ENCODE results near the gene ZNF33A.

DNA sequence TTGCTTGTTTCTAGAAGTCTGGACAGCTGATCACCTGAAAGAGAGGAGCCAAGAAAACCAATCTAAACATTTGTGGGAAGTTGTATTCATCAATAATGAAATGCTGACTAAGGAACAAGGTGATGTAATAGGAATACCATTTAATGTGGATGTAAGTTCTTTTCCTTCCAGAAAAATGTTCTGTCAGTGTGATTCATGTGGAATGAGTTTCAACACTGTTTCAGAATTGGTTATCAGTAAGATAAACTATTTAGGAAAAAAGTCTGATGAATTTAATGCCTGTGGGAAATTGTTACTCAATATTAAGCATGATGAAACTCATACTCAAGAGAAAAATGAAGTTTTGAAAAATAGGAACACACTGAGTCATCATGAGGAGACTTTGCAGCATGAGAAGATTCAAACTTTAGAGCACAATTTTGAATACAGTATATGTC, 43.9 kb downstream of the ZNF33A start:
- TF ChIP-seq EZH2phosphoT487 (IDR thresholded peaks at IDR 0.05) (no peak), EZH2 (IDR thresholded peaks at IDR 0.05) (no peak)
- TF ChIP-seq, protein P1, sequence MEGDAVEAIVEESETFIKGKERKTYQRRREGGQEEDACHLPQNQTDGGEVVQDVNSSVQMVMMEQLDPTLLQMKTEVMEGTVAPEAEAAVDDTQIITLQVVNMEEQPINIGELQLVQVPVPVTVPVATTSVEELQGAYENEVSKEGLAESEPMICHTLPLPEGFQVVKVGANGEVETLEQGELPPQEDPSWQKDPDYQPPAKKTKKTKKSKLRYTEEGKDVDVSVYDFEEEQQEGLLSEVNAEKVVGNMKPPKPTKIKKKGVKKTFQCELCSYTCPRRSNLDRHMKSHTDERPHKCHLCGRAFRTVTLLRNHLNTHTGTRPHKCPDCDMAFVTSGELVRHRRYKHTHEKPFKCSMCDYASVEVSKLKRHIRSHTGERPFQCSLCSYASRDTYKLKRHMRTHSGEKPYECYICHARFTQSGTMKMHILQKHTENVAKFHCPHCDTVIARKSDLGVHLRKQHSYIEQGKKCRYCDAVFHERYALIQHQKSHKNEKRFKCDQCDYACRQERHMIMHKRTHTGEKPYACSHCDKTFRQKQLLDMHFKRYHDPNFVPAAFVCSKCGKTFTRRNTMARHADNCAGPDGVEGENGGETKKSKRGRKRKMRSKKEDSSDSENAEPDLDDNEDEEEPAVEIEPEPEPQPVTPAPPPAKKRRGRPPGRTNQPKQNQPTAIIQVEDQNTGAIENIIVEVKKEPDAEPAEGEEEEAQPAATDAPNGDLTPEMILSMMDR (IDR thresholded peaks at IDR 0.05) = no peak

Measured in neural progenitor cell (in vitro differentiated cells).